HUES48 (cell line): Measurements from ENCODE around the gene CARD19.

Experiments used
- H3K27ac ChIP-seq: one replicate; pipeline ENCODE4 v1.7.0; 2013; ENCODE audit warnings: low read depth, low read length, inconsistent platforms
- H3K27me3 ChIP-seq: 2 replicates; pipeline ENCODE4 v1.6.1; 2013; ENCODE audit warnings: mild to moderate bottlenecking, low read length; ENCODE audit not compliant: control insufficient read depth, insufficient read depth
- H3K36me3 ChIP-seq: 2 replicates; pipeline ENCODE4 v1.6.1; 2013; ENCODE audit warnings: low read length; ENCODE audit not compliant: control insufficient read depth, insufficient read depth
- H3K4me1 ChIP-seq: 2 replicates; pipeline ENCODE4 v1.6.1; 2013; ENCODE audit warnings: mild to moderate bottlenecking, low read length; ENCODE audit not compliant: control insufficient read depth, insufficient read depth
- H3K4me3 ChIP-seq: 2 replicates; pipeline ENCODE4 v1.5.1; 2013; ENCODE audit warnings: mild to moderate bottlenecking, low read depth, low read length
- H3K9ac ChIP-seq: 2 replicates; pipeline ENCODE4 v1.6.1; 2013; ENCODE audit warnings: mild to moderate bottlenecking, low read depth, low read length, moderate library complexity
- H3K9me3 ChIP-seq: 2 replicates; pipeline ENCODE4 v1.6.1; 2013; ENCODE audit warnings: low read length; ENCODE audit not compliant: control insufficient read depth, insufficient read depth

CARD19 gene

DNA sequence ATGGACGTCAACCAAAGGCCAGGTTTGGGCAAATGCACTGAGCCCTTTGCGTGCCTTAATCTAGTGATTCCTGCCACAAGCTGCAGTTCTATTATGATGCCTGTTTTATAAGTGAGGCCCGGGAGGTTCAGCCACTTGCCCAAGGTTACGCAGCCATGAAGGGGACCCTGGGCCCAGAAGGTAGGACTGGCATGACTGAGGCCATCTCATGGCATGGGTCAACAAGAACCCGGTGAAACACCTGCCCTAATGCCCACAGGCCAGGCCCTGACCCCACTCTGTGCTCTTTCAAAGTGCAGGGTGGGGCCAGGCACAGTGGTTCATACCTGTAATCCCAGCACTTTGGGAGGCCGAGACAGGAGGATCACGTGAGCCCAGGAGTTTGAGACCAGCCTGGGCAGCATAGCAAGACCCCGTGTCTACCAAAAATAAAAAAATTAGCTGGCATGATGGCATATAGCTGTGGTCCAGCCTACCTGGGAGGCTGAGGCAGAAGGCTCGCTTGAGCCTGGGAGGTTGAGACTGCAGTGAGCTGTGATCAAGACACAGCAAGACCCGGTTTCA is 29.4 kb downstream of the CARD19 start:
- H3K36me3 ChIP-seq = peaks cover 13% of the 10 kb centered on the region
- H3K4me3 ChIP-seq = no peak overlapping the region
- peaks cover 10% of the 10 kb centered on the region for H3K4me1 ChIP-seq
- no peak overlapping the region for H3K27ac ChIP-seq
- no peaks in the 10 kb centered on the region for H3K9me3 ChIP-seq
- no peak overlapping the region for H3K9ac ChIP-seq
- no peaks in the 10 kb centered on the region for H3K27me3 ChIP-seq

DNA sequence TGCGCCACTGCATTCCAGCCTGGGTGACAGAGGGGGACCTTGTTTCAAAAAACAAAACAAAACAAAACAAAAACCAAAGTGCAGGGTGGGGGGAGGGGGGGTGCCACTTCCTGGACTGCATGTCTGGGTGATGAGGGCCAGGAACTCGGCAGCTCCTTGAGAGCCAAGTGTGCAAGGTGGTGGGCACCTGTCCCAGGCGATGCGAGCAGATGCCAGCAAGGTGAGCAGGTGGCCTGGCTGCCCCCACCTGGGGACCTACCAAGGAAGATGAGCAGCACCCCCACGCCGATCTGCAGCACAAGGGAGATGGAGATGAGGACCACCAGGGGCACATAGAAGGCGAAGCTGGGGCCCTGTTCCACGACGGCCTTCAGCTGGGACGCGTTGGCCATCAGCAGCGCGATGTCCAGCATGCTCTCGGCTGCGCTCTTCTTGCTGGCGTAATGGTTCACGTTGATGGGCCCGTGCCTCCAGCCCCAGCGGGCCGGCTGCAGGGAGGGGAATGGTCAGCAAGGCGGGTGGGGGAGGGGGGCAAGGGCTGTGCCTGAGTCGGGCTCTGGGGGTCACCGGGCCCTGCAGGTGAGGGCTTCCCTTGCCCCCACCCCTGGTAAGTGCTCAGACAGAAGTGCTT is 30.2 kb downstream of the CARD19 start:
- Histone ChIP-seq H3K27ac (no peak overlapping the region), H3K9me3 (no peaks in the 10 kb centered on the region), H3K27me3 (no peaks in the 10 kb centered on the region), H3K4me1 (peaks cover 10% of the 10 kb centered on the region), H3K4me3 (no peak overlapping the region), H3K9ac (no peak overlapping the region), H3K36me3 (peaks cover 13% of the 10 kb centered on the region)

- Histone ChIP-seq H3K27ac (no peak overlapping the region), H3K9ac (no peak overlapping the region), H3K4me1 (peaks cover 10% of the 10 kb centered on the region), H3K27me3 (no peaks in the 10 kb centered on the region), H3K36me3 (peaks cover 13% of the 10 kb centered on the region), H3K9me3 (no peaks in the 10 kb centered on the region), H3K4me3 (no peak overlapping the region)
These were observed 30.9 kb downstream of the CARD19 start for GRCh38 chr9:93126825-93127368.

- H3K27ac ChIP-seq = no peak overlapping the region
- H3K4me3 ChIP-seq = no peak overlapping the region
- no peak overlapping the region for H3K9ac ChIP-seq
- peaks cover 13% of the 10 kb centered on the region for H3K36me3 ChIP-seq
- H3K9me3 ChIP-seq = no peaks in the 10 kb centered on the region
- H3K4me1 ChIP-seq = peaks cover 10% of the 10 kb centered on the region
- no peaks in the 10 kb centered on the region for H3K27me3 ChIP-seq
These were observed 31.4 kb downstream of the CARD19 start for GRCh38 chr9:93127395-93127911.

- H3K4me3 ChIP-seq = no peak overlapping the region
- no peak overlapping the region for H3K9ac ChIP-seq
- H3K27me3 ChIP-seq = no peaks in the 10 kb centered on the region
- H3K4me1 ChIP-seq = peaks cover 16% of the 10 kb centered on the region
- no peak overlapping the region for H3K27ac ChIP-seq
- peaks cover 13% of the 10 kb centered on the region for H3K36me3 ChIP-seq
- no peaks in the 10 kb centered on the region for H3K9me3 ChIP-seq
These were observed 32.1 kb downstream of the CARD19 start for GRCh38 chr9:93128011-93128714.

DNA sequence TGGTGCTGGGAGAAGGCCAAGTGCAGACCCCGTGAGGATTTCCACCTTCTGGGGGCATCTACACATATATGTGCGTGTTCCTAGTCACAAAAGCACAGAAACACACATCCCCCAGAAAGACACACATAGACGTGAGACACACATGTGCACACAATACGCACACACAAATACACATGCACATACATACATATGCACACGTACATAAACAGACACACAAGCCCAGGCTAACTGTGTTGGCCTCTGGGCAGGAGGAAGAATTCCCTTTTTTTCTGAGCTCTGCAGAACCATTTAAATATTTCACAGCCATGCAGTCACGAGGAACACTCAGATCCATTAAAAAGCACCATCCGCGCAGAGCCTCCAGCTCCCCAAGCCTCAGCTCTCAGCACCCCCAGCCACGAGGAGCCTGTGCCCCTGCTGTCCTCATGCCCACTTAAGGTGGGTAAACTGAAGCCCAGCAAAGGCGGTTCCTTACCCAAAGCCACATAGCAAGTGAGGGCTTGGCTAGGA is 32.8 kb downstream of the CARD19 start:
- Histone ChIP-seq H3K27ac (no peak overlapping the region), H3K9ac (no peak overlapping the region), H3K4me1 (peaks cover 20% of the 10 kb centered on the region)

DNA sequence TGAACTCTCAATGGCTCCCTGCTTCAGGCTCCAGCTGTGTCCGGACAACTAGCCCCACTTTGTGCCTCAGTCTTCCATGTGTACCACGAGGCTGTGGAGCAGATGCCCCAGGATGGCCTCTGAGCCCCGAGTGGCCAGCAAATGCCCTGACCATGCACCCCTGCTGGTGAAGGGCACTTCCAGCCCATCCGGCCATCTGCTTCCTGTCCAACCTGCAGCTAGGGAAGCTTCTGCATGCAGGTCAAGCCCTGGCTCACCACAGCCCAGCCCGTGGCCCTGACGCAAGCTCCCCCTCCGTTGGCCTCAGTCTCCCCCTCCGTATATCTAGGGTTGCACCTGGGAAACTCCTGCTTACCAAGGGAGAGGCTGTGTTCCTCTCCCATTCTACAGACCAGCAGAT is 33.3 kb downstream of the CARD19 start:
- Histone ChIP-seq H3K27ac (no peak overlapping the region), H3K27me3 (no peaks in the 10 kb centered on the region; the same call in 1 of the 2 replicates), H3K9ac (no peak overlapping the region), H3K4me3 (no peak overlapping the region), H3K9me3 (no peaks in the 10 kb centered on the region), H3K4me1 (peaks cover 20% of the 10 kb centered on the region), H3K36me3 (peaks cover 10% of the 10 kb centered on the region)

More for the DNA sequence above, 32.8 kb downstream of the CARD19 start:
- H3K4me3 ChIP-seq = no peak overlapping the region
- no peaks in the 10 kb centered on the region for H3K27me3 ChIP-seq
- H3K36me3 ChIP-seq = peaks cover 10% of the 10 kb centered on the region
- no peaks in the 10 kb centered on the region for H3K9me3 ChIP-seq

DNA sequence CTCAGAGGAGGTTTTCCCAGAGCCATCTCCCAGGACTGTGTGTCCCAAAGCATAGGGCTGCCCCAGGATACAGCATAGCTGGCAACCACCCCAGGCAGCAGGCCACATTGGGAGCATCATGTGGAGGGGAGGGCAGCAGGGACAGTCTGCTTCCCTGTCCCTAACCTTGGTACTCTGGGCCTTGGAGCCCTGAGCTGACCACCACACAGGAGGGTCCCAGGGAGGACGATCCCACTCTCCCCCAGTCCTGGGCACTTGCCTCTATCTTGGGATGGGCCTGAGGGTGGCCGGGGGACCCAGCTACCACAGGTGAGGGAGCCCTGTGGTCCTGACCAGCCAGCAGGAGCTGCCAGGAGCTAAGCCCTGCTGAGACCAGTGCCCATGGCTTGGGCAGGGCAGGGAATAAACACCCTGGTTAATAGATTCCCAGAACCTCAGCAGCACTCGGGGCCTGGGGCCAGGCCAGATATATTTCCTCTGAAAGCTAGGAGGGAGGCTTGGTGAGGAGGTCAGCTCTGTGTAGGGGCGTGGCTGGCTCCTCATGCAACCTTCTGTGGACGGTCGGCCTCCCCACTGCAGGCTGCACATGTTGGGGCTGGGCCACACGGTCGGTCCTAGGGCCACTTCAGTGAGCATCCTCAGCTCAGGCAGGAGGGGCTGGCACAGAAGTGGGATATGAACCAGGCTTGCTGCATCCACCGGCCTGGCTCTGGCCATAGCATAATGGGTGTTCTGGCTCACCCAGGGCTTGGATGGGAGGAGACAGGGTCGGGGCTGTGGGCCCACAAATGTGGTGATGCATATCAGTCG is 33.9 kb downstream of the CARD19 start:
- peaks cover 6% of the 10 kb centered on the region for H3K27me3 ChIP-seq
- H3K9me3 ChIP-seq = no peaks in the 10 kb centered on the region
- H3K9ac ChIP-seq = no peak overlapping the region
- H3K36me3 ChIP-seq = peaks cover 6% of the 10 kb centered on the region; the same call in 1 of the 2 replicates
- H3K4me3 ChIP-seq = no peak overlapping the region
- peaks cover 24% of the 10 kb centered on the region for H3K4me1 ChIP-seq
- H3K27ac ChIP-seq = no peak overlapping the region

DNA sequence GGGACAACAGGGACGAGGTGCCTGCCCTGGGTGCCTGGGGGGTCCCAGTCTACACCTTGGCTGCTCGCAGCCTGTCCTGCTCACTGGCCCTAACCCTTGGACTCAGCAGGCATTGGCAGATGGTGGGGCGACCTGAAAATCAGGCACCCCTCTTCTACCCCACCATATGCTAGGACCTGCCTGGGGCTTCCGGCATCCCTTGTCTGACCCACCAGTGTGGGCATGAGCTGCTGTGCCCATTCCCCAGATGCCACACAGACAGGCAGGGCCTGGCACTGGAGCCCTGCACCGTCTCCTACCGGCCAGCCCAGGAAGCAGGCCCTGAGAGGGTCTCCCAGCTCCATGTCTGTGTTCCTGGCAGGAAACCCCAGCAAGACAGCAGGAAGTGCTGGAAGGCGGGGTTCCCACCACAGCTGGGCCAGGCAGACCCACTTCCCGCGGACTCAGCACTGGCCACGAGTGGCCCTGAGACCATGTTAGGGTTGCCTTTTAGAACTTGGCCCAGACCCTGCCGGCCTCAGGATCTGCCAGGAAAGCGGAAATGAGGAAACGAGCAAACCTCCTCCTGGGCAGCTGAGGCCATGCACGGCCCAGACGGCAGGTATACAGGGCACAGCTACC is 35.0 kb downstream of the CARD19 start:
- H3K4me1 ChIP-seq = peaks cover 25% of the 10 kb centered on the region
- no peak overlapping the region for H3K27ac ChIP-seq
- no peak overlapping the region for H3K4me3 ChIP-seq

DNA sequence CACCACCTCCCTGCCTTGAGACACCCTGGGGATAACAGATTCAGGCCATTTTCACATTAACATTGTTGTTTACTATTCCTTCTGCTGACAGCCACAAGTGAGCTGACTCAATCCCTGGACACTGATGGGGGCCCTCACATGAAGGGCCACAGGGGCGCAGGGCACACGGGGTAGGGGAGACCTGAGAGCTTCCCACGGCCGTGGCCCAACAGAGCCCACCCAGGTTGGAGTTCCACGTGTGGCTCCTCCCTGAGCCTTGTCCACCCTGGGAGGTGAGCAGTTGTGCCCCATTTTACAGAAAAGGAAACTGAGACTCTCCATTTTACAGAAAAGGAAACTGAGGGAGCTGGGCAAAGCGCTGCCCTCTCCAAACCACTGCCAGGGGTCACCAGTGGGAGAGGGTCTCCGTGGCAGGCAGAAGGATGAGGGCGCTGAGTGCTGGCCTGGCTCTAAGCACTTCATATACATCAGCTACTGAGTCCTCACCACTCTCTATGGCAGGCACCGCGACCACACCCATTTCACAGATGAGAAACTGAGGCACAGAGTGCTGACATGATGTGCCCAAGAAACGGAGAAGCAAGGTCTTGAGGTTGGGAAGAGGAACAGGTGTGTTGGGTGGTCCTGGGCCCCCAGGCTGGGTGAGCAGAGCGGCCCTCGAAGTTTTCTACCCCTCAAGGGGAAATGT is 35.7 kb downstream of the CARD19 start:
- Histone ChIP-seq H3K4me1 (peaks cover 23% of the 10 kb centered on the region), H3K27me3 (peaks cover 13% of the 10 kb centered on the region), H3K9me3 (no peaks in the 10 kb centered on the region), H3K36me3 (no peaks in the 10 kb centered on the region), H3K4me3 (no peak overlapping the region), H3K9ac (no peak overlapping the region), H3K27ac (no peak overlapping the region)

More for the DNA sequence above, 35.0 kb downstream of the CARD19 start:
- Histone ChIP-seq H3K36me3 (no peaks in the 10 kb centered on the region), H3K9me3 (no peaks in the 10 kb centered on the region), H3K9ac (no peak overlapping the region), H3K27me3 (peaks cover 13% of the 10 kb centered on the region)
